Measurements from ENCODE around the gene NCAM2.
"Not testable (repeated sequence)": the region's sequence is repeated elsewhere in the genome, so short reads cannot be mapped to it uniquely, and the experiment has no call there.

The NCAM2 gene

DNA sequence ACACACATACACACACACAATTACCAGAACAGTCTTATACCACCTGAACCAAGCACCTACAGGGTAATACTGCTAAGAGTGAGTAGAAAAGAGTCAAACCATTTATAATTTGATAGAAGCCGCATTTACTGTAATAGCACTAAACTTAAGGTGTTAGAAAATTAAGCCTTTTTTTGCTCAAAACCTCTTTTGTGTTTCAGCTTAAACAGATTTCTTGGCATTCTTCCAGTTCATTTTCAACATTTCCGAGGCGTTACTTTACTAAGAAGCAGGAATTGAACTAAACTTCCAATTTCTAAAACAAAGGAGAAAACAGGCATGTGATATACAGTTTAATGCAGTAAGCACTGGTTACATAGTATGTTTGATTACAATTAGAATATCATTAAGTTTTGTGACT is 387.2 kb downstream of the NCAM2 start:
- TF ChIP-seq, protein P1, sequence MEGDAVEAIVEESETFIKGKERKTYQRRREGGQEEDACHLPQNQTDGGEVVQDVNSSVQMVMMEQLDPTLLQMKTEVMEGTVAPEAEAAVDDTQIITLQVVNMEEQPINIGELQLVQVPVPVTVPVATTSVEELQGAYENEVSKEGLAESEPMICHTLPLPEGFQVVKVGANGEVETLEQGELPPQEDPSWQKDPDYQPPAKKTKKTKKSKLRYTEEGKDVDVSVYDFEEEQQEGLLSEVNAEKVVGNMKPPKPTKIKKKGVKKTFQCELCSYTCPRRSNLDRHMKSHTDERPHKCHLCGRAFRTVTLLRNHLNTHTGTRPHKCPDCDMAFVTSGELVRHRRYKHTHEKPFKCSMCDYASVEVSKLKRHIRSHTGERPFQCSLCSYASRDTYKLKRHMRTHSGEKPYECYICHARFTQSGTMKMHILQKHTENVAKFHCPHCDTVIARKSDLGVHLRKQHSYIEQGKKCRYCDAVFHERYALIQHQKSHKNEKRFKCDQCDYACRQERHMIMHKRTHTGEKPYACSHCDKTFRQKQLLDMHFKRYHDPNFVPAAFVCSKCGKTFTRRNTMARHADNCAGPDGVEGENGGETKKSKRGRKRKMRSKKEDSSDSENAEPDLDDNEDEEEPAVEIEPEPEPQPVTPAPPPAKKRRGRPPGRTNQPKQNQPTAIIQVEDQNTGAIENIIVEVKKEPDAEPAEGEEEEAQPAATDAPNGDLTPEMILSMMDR (IDR thresholded peaks at IDR 0.05; ENCODE audit: control insufficient read depth, insufficient read depth, low read depth, low read length, missing control alignments), result no peak

DNA sequence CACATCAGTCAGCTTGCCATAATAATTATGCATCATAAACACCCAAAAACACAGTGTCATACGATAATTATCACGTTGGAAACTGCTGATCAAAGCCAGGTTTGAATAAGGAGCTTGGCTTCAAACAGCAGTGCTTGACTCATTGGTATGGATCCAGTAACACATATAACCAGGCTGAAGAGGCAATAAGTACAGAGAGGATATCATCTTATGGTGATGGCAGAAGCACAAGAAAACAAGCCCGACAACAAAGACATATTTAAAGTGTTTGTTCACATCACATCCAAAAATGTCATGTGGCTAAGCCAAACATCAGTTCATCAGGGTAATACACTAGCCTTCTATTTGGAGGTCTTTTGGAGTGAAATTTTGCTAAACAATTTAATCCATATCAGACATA is 389.7 kb downstream of the NCAM2 start:
- no peak overlapping the region for H3K4me3 ChIP-seq (ENCODE audit: control insufficient read depth, low read depth, low read length)
- TF ChIP-seq, protein P1 (IDR thresholded peaks at IDR 0.05; ENCODE audit: control insufficient read depth, insufficient read depth, low read depth, low read length, missing control alignments), result no peak
- no peak for DNase-seq (ENCODE audit: low read depth)

More for the DNA sequence above, 387.2 kb downstream of the NCAM2 start:
- no peak overlapping the region for H3K4me3 ChIP-seq (ENCODE audit: control insufficient read depth, low read depth, low read length)
- DNase-seq (ENCODE audit: low read depth), result no peak

- TF ChIP-seq, protein P1 (IDR thresholded peaks at IDR 0.05; ENCODE audit: control insufficient read depth, insufficient read depth, low read depth, low read length, missing control alignments), result no peak
- no peak overlapping the region for H3K4me3 ChIP-seq (ENCODE audit: control insufficient read depth, low read depth, low read length)
- no peak for DNase-seq (ENCODE audit: low read depth)
Measured at GRCh38 chr21:21394064-21394463, 395.9 kb downstream of the NCAM2 start.

GRCh38 chr21:21396424-21396823 is 398.2 kb downstream of the NCAM2 start:
- no peak for DNase-seq (ENCODE audit: low read depth)
- H3K4me3 ChIP-seq (ENCODE audit: control insufficient read depth, low read depth, low read length), result no peak overlapping the region
- TF ChIP-seq, protein P1 (IDR thresholded peaks at IDR 0.05; ENCODE audit: control insufficient read depth, insufficient read depth, low read depth, low read length, missing control alignments), result no peak

GRCh38 chr21:21397464-21397863 is 399.3 kb downstream of the NCAM2 start:
- no peak for DNase-seq (ENCODE audit: low read depth)
- TF ChIP-seq, protein P1 (IDR thresholded peaks at IDR 0.05; ENCODE audit: control insufficient read depth, insufficient read depth, low read depth, low read length, missing control alignments), result no peak
- no peak overlapping the region for H3K4me3 ChIP-seq (ENCODE audit: control insufficient read depth, low read depth, low read length)

GRCh38 chr21:21401444-21401843 is 403.2 kb downstream of the NCAM2 start:
- DNase-seq (ENCODE audit: low read depth), result no peak
- TF ChIP-seq, protein P1 (IDR thresholded peaks at IDR 0.05; ENCODE audit: control insufficient read depth, insufficient read depth, low read depth, low read length, missing control alignments), result no peak

DNA sequence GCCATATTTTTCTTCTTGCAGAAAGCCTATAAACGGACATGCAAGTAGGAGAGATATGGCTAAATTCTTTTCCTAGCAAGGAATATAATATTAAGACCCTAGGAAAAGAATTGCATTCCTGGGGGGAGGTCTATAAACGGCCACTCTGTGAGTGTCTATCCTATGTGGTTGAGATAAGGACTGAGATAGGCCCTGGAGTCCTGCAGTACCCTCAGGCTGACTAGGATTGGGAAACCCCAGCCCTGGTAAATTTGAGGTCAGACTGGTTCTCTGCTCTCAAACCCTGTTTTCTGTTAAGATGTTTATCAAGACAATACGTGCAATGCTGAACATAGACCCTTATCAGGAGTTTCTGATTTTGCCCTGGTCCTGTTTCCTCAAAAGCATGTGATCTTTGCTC is 404.0 kb downstream of the NCAM2 start:
- not testable (repeated sequence) for DNase-seq (ENCODE audit: low read depth); H3K4me3 ChIP-seq (ENCODE audit: control insufficient read depth, low read depth, low read length)

More at GRCh38 chr21:21401444-21401843, 403.2 kb downstream of the NCAM2 start:
- no peak overlapping the region for H3K4me3 ChIP-seq (ENCODE audit: control insufficient read depth, low read depth, low read length)

- not testable (repeated sequence) for DNase-seq (ENCODE audit: low read depth)
Measured at GRCh38 chr21:21404261-21404660, 406.1 kb downstream of the NCAM2 start.

More at GRCh38 chr21:21404261-21404660, 406.1 kb downstream of the NCAM2 start:
- not testable (repeated sequence) for H3K4me3 ChIP-seq (ENCODE audit: control insufficient read depth, low read depth, low read length)

Measured in AG09309 (cell line).